Measurements from ENCODE around the gene SMYD2. TPM values are rescaled to one million over a fixed set of nuclear protein-coding genes. Genes with fewer than 3 reads are reported as not detected.

SMYD2 gene
- polyA plus RNA-seq, 1 donor from 2014 or later, result 36.9 TPM

GRCh38 chr1:214310010-214310409, 29.1 kb downstream of the SMYD2 start:
- TF ChIP-seq EP300 (conservative IDR thresholded peaks at IDR 0.05; ENCODE audit: poor library complexity, severe bottlenecking) (no peak), EZH2 (IDR thresholded peaks at IDR 0.05; ENCODE audit: borderline replicate concordance, insufficient read depth, low read length, poor library complexity, severe bottlenecking) (no peak), POLR2AphosphoS5 (IDR thresholded peaks at IDR 0.05) (no peak), TAF1 (IDR thresholded peaks at IDR 0.05; ENCODE audit: low read depth) (no peak), SMC3 (conservative IDR thresholded peaks at IDR 0.05; ENCODE audit: poor library complexity) (no peak), MXI1 (conservative IDR thresholded peaks at IDR 0.05; ENCODE audit: poor library complexity, severe bottlenecking) (no peak), RAD21 (conservative IDR thresholded peaks at IDR 0.05) (no peak)
- TF ChIP-seq, protein P1, sequence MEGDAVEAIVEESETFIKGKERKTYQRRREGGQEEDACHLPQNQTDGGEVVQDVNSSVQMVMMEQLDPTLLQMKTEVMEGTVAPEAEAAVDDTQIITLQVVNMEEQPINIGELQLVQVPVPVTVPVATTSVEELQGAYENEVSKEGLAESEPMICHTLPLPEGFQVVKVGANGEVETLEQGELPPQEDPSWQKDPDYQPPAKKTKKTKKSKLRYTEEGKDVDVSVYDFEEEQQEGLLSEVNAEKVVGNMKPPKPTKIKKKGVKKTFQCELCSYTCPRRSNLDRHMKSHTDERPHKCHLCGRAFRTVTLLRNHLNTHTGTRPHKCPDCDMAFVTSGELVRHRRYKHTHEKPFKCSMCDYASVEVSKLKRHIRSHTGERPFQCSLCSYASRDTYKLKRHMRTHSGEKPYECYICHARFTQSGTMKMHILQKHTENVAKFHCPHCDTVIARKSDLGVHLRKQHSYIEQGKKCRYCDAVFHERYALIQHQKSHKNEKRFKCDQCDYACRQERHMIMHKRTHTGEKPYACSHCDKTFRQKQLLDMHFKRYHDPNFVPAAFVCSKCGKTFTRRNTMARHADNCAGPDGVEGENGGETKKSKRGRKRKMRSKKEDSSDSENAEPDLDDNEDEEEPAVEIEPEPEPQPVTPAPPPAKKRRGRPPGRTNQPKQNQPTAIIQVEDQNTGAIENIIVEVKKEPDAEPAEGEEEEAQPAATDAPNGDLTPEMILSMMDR (IDR thresholded peaks at IDR 0.05; ENCODE audit: poor library complexity, severe bottlenecking), result no peak
- TF ChIP-seq, protein P2, sequence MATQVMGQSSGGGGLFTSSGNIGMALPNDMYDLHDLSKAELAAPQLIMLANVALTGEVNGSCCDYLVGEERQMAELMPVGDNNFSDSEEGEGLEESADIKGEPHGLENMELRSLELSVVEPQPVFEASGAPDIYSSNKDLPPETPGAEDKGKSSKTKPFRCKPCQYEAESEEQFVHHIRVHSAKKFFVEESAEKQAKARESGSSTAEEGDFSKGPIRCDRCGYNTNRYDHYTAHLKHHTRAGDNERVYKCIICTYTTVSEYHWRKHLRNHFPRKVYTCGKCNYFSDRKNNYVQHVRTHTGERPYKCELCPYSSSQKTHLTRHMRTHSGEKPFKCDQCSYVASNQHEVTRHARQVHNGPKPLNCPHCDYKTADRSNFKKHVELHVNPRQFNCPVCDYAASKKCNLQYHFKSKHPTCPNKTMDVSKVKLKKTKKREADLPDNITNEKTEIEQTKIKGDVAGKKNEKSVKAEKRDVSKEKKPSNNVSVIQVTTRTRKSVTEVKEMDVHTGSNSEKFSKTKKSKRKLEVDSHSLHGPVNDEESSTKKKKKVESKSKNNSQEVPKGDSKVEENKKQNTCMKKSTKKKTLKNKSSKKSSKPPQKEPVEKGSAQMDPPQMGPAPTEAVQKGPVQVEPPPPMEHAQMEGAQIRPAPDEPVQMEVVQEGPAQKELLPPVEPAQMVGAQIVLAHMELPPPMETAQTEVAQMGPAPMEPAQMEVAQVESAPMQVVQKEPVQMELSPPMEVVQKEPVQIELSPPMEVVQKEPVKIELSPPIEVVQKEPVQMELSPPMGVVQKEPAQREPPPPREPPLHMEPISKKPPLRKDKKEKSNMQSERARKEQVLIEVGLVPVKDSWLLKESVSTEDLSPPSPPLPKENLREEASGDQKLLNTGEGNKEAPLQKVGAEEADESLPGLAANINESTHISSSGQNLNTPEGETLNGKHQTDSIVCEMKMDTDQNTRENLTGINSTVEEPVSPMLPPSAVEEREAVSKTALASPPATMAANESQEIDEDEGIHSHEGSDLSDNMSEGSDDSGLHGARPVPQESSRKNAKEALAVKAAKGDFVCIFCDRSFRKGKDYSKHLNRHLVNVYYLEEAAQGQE (IDR thresholded peaks at IDR 0.05; ENCODE audit: borderline replicate concordance), result no peak
- Histone ChIP-seq H3F3A (ENCODE audit: insufficient read depth, low read length, poor library complexity, severe bottlenecking) (no peaks in the 10 kb centered on the region), H3K79me2 (replicated peaks; ENCODE audit: insufficient read depth, low read length) (no peaks in the 10 kb centered on the region), H3K27me3 (ENCODE audit: insufficient read depth, low read depth, low read length) (no peaks in the 10 kb centered on the region), H3K27ac (ENCODE audit: low read length) (no peak overlapping the region), H3K36me3 (ENCODE audit: insufficient read depth, low read length) (no peaks in the 10 kb centered on the region), H3K9ac (ENCODE audit: low read length) (no peak overlapping the region), H3K9me2 (ENCODE audit: insufficient read depth, low read length) (no peaks in the 10 kb centered on the region), H4K20me1 (ENCODE audit: insufficient read depth) (no peaks in the 10 kb centered on the region), H2AFZ (ENCODE audit: low read depth, low read length) (no peak overlapping the region), H3K9me3 (ENCODE audit: low read length) (no peaks in the 10 kb centered on the region), H3K4me3 (ENCODE audit: low read length) (no peak overlapping the region), H3K4me2 (ENCODE audit: low read length) (no peak overlapping the region)

GRCh38 chr1:214310777-214311690, 30.1 kb downstream of the SMYD2 start:
- Histone ChIP-seq H3K9me3 (ENCODE audit: low read length) (no peaks in the 10 kb centered on the region), H3K79me2 (replicated peaks; ENCODE audit: insufficient read depth, low read length) (no peaks in the 10 kb centered on the region), H2AFZ (ENCODE audit: low read depth, low read length) (no peak overlapping the region), H3K27me3 (ENCODE audit: insufficient read depth, low read depth, low read length) (no peaks in the 10 kb centered on the region), H3F3A (ENCODE audit: insufficient read depth, low read length, poor library complexity, severe bottlenecking) (no peaks in the 10 kb centered on the region), H3K27ac (ENCODE audit: low read length) (no peak overlapping the region), H3K4me2 (ENCODE audit: low read length) (no peak overlapping the region), H3K4me3 (ENCODE audit: low read length) (no peak overlapping the region), H4K20me1 (ENCODE audit: insufficient read depth) (no peaks in the 10 kb centered on the region), H3K9ac (ENCODE audit: low read length) (no peak overlapping the region), H3K36me3 (ENCODE audit: insufficient read depth, low read length) (no peaks in the 10 kb centered on the region), H3K9me2 (ENCODE audit: insufficient read depth, low read length) (no peaks in the 10 kb centered on the region)
- TF ChIP-seq POLR2AphosphoS5 (IDR thresholded peaks at IDR 0.05), result no peak

Measured in neural cell (in vitro differentiated cells).